GM23338 (cell line): ENCODE results near the gene BAHCC1. TPM values are rescaled to one million over a fixed set of nuclear protein-coding genes. Genes with fewer than 3 reads are reported as not detected.

Experiments used
- ATAC-seq: fragments of 200-7000 bp; cut with Tn5 transposase; 3 replicates; pipeline ENCODE4 v1.9.1; 2020
- DNase-seq: peaks from one replicate; pipeline ENCODE4 v3.0.0-alpha.2; 2015; ENCODE audit warnings: low spot score
- H2AFZ ChIP-seq: fragments of 200-600 bp; sonication (generic); 2 replicates; pipeline ENCODE4 v1.8.0; 2016; ENCODE audit warnings: antibody characterized with exemption, mild to moderate bottlenecking, moderate library complexity
- H3F3A ChIP-seq: fragments of 200-600 bp; sonication (generic); replicated peaks from 2 replicates; pipeline ENCODE4 v1.8.0; 2017; ENCODE audit warnings: antibody characterized with exemption, mixed run types, low read depth
- H3K27ac ChIP-seq: fragments of 200-600 bp; sonication (generic); 2 replicates; pipeline ENCODE4 v1.6.1; 2016; ENCODE audit warnings: low read depth
- H3K27me3 ChIP-seq: fragments of 200-600 bp; sonication (generic); 2 replicates; pipeline ENCODE4 v1.8.0; 2016; ENCODE audit warnings: mild to moderate bottlenecking, mixed run types, moderate library complexity; ENCODE audit not compliant: insufficient read depth
- H3K36me3 ChIP-seq: fragments of 200-600 bp; sonication (generic); 2 replicates; pipeline ENCODE4 v1.8.0; 2016; ENCODE audit warnings: mild to moderate bottlenecking; ENCODE audit not compliant: insufficient read depth
- H3K4me1 ChIP-seq: fragments of 200-600 bp; sonication (generic); 2 replicates; pipeline ENCODE4 v1.8.0; 2016; ENCODE audit warnings: mild to moderate bottlenecking, moderate library complexity; ENCODE audit not compliant: insufficient read depth
- H3K4me2 ChIP-seq: fragments of 200-600 bp; sonication (generic); 2 replicates; pipeline ENCODE4 v1.7.1; 2017; ENCODE audit warnings: mixed run types
- H3K4me3 ChIP-seq: fragments of 200-600 bp; sonication (generic); 2 replicates; pipeline ENCODE4 v1.6.1; 2016; ENCODE audit warnings: mixed run types
- H3K79me2 ChIP-seq: fragments of 200-600 bp; sonication (generic); replicated peaks from 2 replicates; pipeline ENCODE4 v1.8.0; 2017; ENCODE audit warnings: mild to moderate bottlenecking; ENCODE audit not compliant: insufficient read depth
- H3K9me2 ChIP-seq: fragments of 200-600 bp; sonication (generic); 2 replicates; pipeline ENCODE4 v1.8.0; 2017; ENCODE audit not compliant: insufficient read depth
- H4K20me1 ChIP-seq: fragments of 200-600 bp; sonication (generic); replicated peaks from 2 replicates; pipeline ENCODE4 v1.8.0; 2017; ENCODE audit warnings: mild to moderate bottlenecking; ENCODE audit not compliant: insufficient read depth
- H3K27ac Mint-ChIP-seq: 2 replicates; pipeline ENCODE4 v1.8.0; 2020; ENCODE audit warnings: inconsistent platforms, mild to moderate bottlenecking, moderate library complexity, mixed read lengths
- H3K27me3 Mint-ChIP-seq: 3 replicates; pipeline ENCODE4 v1.8.0; 2022; ENCODE audit warnings: low read depth, mild to moderate bottlenecking, moderate library complexity, mixed read lengths, inconsistent platforms; ENCODE audit not compliant: insufficient read depth, poor library complexity
- H3K36me3 Mint-ChIP-seq: 3 replicates; pipeline ENCODE4 v1.8.0; 2021; ENCODE audit warnings: low read depth, mild to moderate bottlenecking, inconsistent platforms, moderate library complexity, mixed read lengths
- H3K4me1 Mint-ChIP-seq: 3 replicates; pipeline ENCODE4 v1.8.0; 2020; ENCODE audit warnings: mild to moderate bottlenecking, inconsistent platforms, mixed read lengths
- H3K4me3 Mint-ChIP-seq: 3 replicates; pipeline ENCODE4 v1.8.0; 2021; ENCODE audit warnings: moderate library complexity, mild to moderate bottlenecking, inconsistent platforms, mixed read lengths
- H3K9me3 Mint-ChIP-seq: 3 replicates; pipeline ENCODE4 v1.8.0; 2020; ENCODE audit warnings: moderate library complexity, mild to moderate bottlenecking, inconsistent platforms, mixed read lengths
- EZH2 ChIP-seq: fragments of 200-600 bp; sonication (generic); IDR thresholded peaks from one replicate; pipeline ENCODE4 v1.8.0; 2017; ENCODE audit warnings: antibody characterized with exemption, mild to moderate bottlenecking, low read depth; ENCODE audit not compliant: unreplicated experiment
- JUNB ChIP-seq: IDR thresholded peaks from one replicate; pipeline ENCODE4 v1.6.1; 2016; ENCODE audit warnings: antibody characterized with exemption; ENCODE audit not compliant: unreplicated experiment
- NANOG ChIP-seq: IDR thresholded peaks from 2 replicates; pipeline ENCODE4 v1.6.1; 2016; ENCODE audit warnings: antibody characterized with exemption, borderline replicate concordance
- POLR2AphosphoS5 ChIP-seq: IDR thresholded peaks from 2 replicates; pipeline ENCODE4 v1.6.1; 2016; ENCODE audit warnings: antibody characterized with exemption, low read depth
- STAT1 ChIP-seq: IDR thresholded peaks from one replicate; pipeline ENCODE4 v1.6.1; 2016; ENCODE audit warnings: antibody characterized with exemption; ENCODE audit not compliant: unreplicated experiment
- ZNF331 ChIP-seq: fragments of 250-450 bp; sonication (Bioruptor Pico); IDR thresholded peaks from 2 replicates; pipeline ENCODE4 v1.5.0; 2020; ENCODE audit warnings: low read depth, mild to moderate bottlenecking, moderate library complexity
- polyA plus RNA-seq: library from polyadenylated mRNA; unstranded; fragments of >200 nt; fragmentation: Nextera tagmentation; extraction: Ambion mirVana; gene quantifications from 2 replicates; pipeline ENCODE4 v1.2.1, GENCODE V29; 2016
- total RNA-seq: library from RNA; depleted of rRNA; stranded (reverse); fragments of >200 nt; shearing (Covaris generic); gene quantifications from 2 replicates; pipeline ENCODE4 v1.2.3, GENCODE V29; 2014
- TF ChIP-seq, protein P1 (sequence below): fragments of 250-450 bp; sonication (Bioruptor Pico); IDR thresholded peaks from 2 replicates; pipeline ENCODE4 v1.5.0; 2020; ENCODE audit warnings: mild to moderate bottlenecking, moderate library complexity

BAHCC1 gene
- total and polyA plus RNA-seq, 2 experiments from 2014 or later: 0.24 to 1.1 TPM

DNA sequence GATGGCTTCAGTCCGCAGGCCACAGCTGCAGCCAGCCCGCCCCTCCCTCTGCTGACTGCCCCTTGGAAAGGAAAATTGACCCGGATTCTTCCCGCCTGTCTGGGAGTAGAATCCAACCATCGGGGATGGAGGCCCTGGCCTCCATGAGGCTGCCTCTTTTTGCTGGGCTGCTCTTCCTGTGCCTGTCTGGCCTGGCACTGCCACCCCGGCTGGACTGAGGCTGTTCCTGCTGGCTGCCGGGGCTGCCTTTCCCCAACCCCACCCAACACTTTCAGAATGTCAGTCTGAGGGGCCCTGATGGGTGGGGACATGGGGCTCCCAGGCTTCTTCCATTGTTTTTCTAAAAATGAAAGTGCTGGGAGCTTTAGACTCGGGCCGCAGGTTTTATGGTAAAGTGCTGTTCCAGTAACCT is 7.3 kb downstream of the BAHCC1 start:
- H3K4me3 Mint-ChIP-seq: no peak overlapping the region; the same call in 2 of the 3 replicates
- peaks cover 70% of the 10 kb centered on the region for H3K27me3 Mint-ChIP-seq
- TF ChIP-seq, protein P1, sequence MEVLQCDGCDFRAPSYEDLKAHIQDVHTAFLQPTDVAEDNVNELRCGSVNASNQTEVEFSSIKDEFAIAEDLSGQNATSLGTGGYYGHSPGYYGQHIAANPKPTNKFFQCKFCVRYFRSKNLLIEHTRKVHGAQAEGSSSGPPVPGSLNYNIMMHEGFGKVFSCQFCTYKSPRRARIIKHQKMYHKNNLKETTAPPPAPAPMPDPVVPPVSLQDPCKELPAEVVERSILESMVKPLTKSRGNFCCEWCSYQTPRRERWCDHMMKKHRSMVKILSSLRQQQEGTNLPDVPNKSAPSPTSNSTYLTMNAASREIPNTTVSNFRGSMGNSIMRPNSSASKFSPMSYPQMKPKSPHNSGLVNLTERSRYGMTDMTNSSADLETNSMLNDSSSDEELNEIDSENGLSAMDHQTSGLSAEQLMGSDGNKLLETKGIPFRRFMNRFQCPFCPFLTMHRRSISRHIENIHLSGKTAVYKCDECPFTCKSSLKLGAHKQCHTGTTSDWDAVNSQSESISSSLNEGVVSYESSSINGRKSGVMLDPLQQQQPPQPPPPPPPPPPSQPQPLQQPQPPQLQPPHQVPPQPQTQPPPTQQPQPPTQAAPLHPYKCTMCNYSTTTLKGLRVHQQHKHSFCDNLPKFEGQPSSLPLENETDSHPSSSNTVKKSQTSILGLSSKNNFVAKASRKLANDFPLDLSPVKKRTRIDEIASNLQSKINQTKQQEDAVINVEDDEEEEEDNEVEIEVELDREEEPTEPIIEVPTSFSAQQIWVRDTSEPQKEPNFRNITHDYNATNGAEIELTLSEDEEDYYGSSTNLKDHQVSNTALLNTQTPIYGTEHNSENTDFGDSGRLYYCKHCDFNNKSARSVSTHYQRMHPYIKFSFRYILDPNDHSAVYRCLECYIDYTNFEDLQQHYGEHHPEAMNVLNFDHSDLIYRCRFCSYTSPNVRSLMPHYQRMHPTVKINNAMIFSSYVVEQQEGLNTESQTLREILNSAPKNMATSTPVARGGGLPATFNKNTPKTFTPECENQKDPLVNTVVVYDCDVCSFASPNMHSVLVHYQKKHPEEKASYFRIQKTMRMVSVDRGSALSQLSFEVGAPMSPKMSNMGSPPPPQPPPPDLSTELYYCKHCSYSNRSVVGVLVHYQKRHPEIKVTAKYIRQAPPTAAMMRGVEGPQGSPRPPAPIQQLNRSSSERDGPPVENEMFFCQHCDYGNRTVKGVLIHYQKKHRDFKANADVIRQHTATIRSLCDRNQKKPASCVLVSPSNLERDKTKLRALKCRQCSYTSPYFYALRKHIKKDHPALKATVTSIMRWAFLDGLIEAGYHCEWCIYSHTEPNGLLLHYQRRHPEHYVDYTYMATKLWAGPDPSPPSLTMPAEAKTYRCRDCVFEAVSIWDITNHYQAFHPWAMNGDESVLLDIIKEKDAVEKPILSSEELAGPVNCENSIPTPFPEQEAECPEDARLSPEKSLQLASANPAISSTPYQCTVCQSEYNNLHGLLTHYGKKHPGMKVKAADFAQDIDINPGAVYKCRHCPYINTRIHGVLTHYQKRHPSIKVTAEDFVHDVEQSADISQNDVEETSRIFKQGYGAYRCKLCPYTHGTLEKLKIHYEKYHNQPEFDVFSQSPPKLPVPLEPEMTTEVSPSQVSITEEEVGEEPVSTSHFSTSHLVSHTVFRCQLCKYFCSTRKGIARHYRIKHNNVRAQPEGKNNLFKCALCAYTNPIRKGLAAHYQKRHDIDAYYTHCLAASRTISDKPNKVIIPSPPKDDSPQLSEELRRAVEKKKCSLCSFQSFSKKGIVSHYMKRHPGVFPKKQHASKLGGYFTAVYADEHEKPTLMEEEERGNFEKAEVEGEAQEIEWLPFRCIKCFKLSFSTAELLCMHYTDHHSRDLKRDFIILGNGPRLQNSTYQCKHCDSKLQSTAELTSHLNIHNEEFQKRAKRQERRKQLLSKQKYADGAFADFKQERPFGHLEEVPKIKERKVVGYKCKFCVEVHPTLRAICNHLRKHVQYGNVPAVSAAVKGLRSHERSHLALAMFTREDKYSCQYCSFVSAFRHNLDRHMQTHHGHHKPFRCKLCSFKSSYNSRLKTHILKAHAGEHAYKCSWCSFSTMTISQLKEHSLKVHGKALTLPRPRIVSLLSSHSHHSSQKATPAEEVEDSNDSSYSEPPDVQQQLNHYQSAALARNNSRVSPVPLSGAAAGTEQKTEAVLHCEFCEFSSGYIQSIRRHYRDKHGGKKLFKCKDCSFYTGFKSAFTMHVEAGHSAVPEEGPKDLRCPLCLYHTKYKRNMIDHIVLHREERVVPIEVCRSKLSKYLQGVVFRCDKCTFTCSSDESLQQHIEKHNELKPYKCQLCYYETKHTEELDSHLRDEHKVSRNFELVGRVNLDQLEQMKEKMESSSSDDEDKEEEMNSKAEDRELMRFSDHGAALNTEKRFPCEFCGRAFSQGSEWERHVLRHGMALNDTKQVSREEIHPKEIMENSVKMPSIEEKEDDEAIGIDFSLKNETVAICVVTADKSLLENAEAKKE (CRISPR knock-in tag): no peak
- TF ChIP-seq EZH2 (peak; percentile 24), JUNB (no peak), ZNF331 (CRISPR knock-in tag) (no peak), NANOG (no peak), POLR2AphosphoS5 (no peak), STAT1 (no peak)
- ATAC-seq (no peak), DNase-seq (no peak)
- no peak overlapping the region for H3K27ac ChIP-seq
- peaks cover 8% of the 10 kb centered on the region; the same call in 1 of the 2 replicates for H3F3A ChIP-seq
- peak overlapping the region; percentile 63 for H3K4me2 ChIP-seq
- H3K36me3 Mint-ChIP-seq: peaks cover 2% of the 10 kb centered on the region; the same call in 1 of the 3 replicates
- H3K9me3 Mint-ChIP-seq: peaks cover 3% of the 10 kb centered on the region; the same call in 1 of the 3 replicates
- H3K79me2 ChIP-seq: no peaks in the 10 kb centered on the region
- no peaks in the 10 kb centered on the region for H3K9me2 ChIP-seq
- H3K4me1 Mint-ChIP-seq: peaks cover 48% of the 10 kb centered on the region
- H4K20me1 ChIP-seq: no peaks in the 10 kb centered on the region
- H3K27me3 ChIP-seq: peaks cover 69% of the 10 kb centered on the region
- H3K27ac Mint-ChIP-seq: no peak overlapping the region
- no peak overlapping the region for H3K4me3 ChIP-seq
- H3K36me3 ChIP-seq: no peaks in the 10 kb centered on the region
- H3K4me1 ChIP-seq: peaks cover 35% of the 10 kb centered on the region
- no peak overlapping the region for H2AFZ ChIP-seq
